Measurements from ENCODE around the gene PUSL1. TPM values are rescaled to one million over a fixed set of nuclear protein-coding genes. Genes with fewer than 3 reads are reported as not detected.

PUSL1 gene
- total and polyA plus RNA-seq, 2 experiments from 2014 or later = 41.5 to 55.8 TPM

GRCh38 chr1:1345860-1346500 lies 37.6 kb downstream of the PUSL1 start (continued):
- TF ChIP-seq ZNF462 (CRISPR knock-in tag; IDR thresholded peaks at IDR 0.05) = no peak
- no peak for TF ChIP-seq REST (IDR thresholded peaks at IDR 0.05; ENCODE audit: unreplicated experiment)
- TF ChIP-seq CTCF (conservative IDR thresholded peaks at IDR 0.05; ENCODE audit: low read depth in 2 of 2) = no peak

All from GM23338 (cell line).